ENCODE measurements around the gene HCN1. TPM values are rescaled to one million over a fixed set of nuclear protein-coding genes. Genes with fewer than 3 reads are reported as not detected.

The HCN1 gene
- not detected in 2 replicates for total RNA-seq

GRCh38 chr5:45696206-45696836 is at the start of gene HCN1:
HCN1 (minus strand) TSS chr5:45696380.
- H3K4me3 Mint-ChIP-seq = no peak within 1 kb of the TSS
- peaks cover 2% of the 10 kb centered on the region for H3K4me1 Mint-ChIP-seq
- peaks cover 16% of the 10 kb centered on the region for H3K27me3 Mint-ChIP-seq
- intact Hi-C loops (cut with micrococcal nuclease) = loop anchor here (2.0 kb wide), 1 partner anchor 658 kb away; no protein-coding TSS in a partner anchor
- no peaks in the 10 kb centered on the region for H3K36me3 Mint-ChIP-seq (ENCODE audit: low read depth)
- peaks cover 9% of the 10 kb centered on the region for H3K9me3 Mint-ChIP-seq
- DNase-seq = peak; percentile 81
- no peak within 1 kb of the TSS for H3K27ac Mint-ChIP-seq

- Mint-ChIP-seq H3K36me3 (ENCODE audit: low read depth) (no peaks in the 10 kb centered on the region), H3K4me3 (no peak overlapping the region)
Observed at GRCh38 chr5:45741110-45741509, 44.9 kb upstream of the HCN1 start.

GRCh38 chr5:45737153-45737552 is 41.0 kb upstream of the HCN1 start:
- H3K27ac Mint-ChIP-seq = no peak overlapping the region
- no peak for DNase-seq
- no peaks in the 10 kb centered on the region for H3K36me3 Mint-ChIP-seq (ENCODE audit: low read depth)
- no peak overlapping the region for H3K4me3 Mint-ChIP-seq
- H3K9me3 Mint-ChIP-seq = peaks cover 5% of the 10 kb centered on the region
- no peaks in the 10 kb centered on the region for H3K4me1 Mint-ChIP-seq
- no peaks in the 10 kb centered on the region for H3K27me3 Mint-ChIP-seq
- intact Hi-C loops (cut with micrococcal nuclease) = no loop called here

More at GRCh38 chr5:45741110-45741509, 44.9 kb upstream of the HCN1 start:
- Mint-ChIP-seq H3K27me3 (no peaks in the 10 kb centered on the region), H3K27ac (no peak overlapping the region), H3K4me1 (no peaks in the 10 kb centered on the region), H3K9me3 (peaks cover 4% of the 10 kb centered on the region)
- DNase-seq = no peak
- intact Hi-C loops (cut with micrococcal nuclease) = no loop called here

- H3K36me3 Mint-ChIP-seq (ENCODE audit: low read depth) = no peaks in the 10 kb centered on the region
- no peak for DNase-seq
- H3K4me3 Mint-ChIP-seq = no peak overlapping the region
- intact Hi-C loops (cut with micrococcal nuclease) = no loop called here
- H3K27ac Mint-ChIP-seq = no peak overlapping the region
- no peaks in the 10 kb centered on the region for H3K27me3 Mint-ChIP-seq
- H3K4me1 Mint-ChIP-seq = no peaks in the 10 kb centered on the region
- H3K9me3 Mint-ChIP-seq = peaks cover 5% of the 10 kb centered on the region
Observed at GRCh38 chr5:45725537-45725936, 29.4 kb upstream of the HCN1 start.

- no peak overlapping the region for H3K27ac Mint-ChIP-seq
- peaks cover 2% of the 10 kb centered on the region for H3K4me1 Mint-ChIP-seq
- intact Hi-C loops (cut with micrococcal nuclease) = loop anchor here (2.0 kb wide), 1 partner anchor 658 kb away; no protein-coding TSS in a partner anchor
- no peaks in the 10 kb centered on the region for H3K36me3 Mint-ChIP-seq (ENCODE audit: low read depth)
- no peak for DNase-seq
- H3K9me3 Mint-ChIP-seq = peaks cover 9% of the 10 kb centered on the region
- H3K4me3 Mint-ChIP-seq = no peak overlapping the region
- H3K27me3 Mint-ChIP-seq = peaks cover 16% of the 10 kb centered on the region
Observed at GRCh38 chr5:45697201-45697600, 1.0 kb upstream of the HCN1 start.

- intact Hi-C loops (cut with micrococcal nuclease) = loop anchor here (2.0 kb wide), 1 partner anchor 657 kb away; no protein-coding TSS in a partner anchor
Observed at GRCh38 chr5:45695804-45696156, 400 bp downstream of the HCN1 start.

GRCh38 chr5:45694971-45695803 is 993 bp downstream of the HCN1 start:
- Mint-ChIP-seq H3K4me3 (no peak overlapping the region), H3K9me3 (peaks cover 9% of the 10 kb centered on the region), H3K27ac (no peak overlapping the region), H3K4me1 (peaks cover 2% of the 10 kb centered on the region), H3K27me3 (peaks cover 16% of the 10 kb centered on the region), H3K36me3 (ENCODE audit: low read depth) (no peaks in the 10 kb centered on the region)
- intact Hi-C loops (cut with micrococcal nuclease) = no loop called here
- no peak for DNase-seq

More at GRCh38 chr5:45695804-45696156, 400 bp downstream of the HCN1 start:
- H3K4me1 Mint-ChIP-seq = peaks cover 2% of the 10 kb centered on the region
- peaks cover 16% of the 10 kb centered on the region for H3K27me3 Mint-ChIP-seq
- H3K36me3 Mint-ChIP-seq (ENCODE audit: low read depth) = no peaks in the 10 kb centered on the region
- H3K4me3 Mint-ChIP-seq = no peak overlapping the region
- no peak overlapping the region for H3K27ac Mint-ChIP-seq
- H3K9me3 Mint-ChIP-seq = peaks cover 9% of the 10 kb centered on the region
- DNase-seq = no peak

- Mint-ChIP-seq H3K4me1 (peaks cover 2% of the 10 kb centered on the region), H3K9me3 (peaks cover 9% of the 10 kb centered on the region), H3K4me3 (no peak overlapping the region), H3K36me3 (ENCODE audit: low read depth) (no peaks in the 10 kb centered on the region), H3K27me3 (peaks cover 16% of the 10 kb centered on the region), H3K27ac (no peak overlapping the region)
- intact Hi-C loops (cut with micrococcal nuclease) = no loop called here
- DNase-seq = no peak
Observed at GRCh38 chr5:45694255-45694814, 1.8 kb downstream of the HCN1 start.

- H3K9me3 Mint-ChIP-seq = peaks cover 9% of the 10 kb centered on the region
- H3K27ac Mint-ChIP-seq = no peak overlapping the region
- peaks cover 2% of the 10 kb centered on the region for H3K4me1 Mint-ChIP-seq
- no peaks in the 10 kb centered on the region for H3K36me3 Mint-ChIP-seq (ENCODE audit: low read depth)
- intact Hi-C loops (cut with micrococcal nuclease) = no loop called here
- no peak overlapping the region for H3K4me3 Mint-ChIP-seq
- DNase-seq = no peak
- H3K27me3 Mint-ChIP-seq = peaks cover 16% of the 10 kb centered on the region
Observed at GRCh38 chr5:45692481-45692880, 3.7 kb downstream of the HCN1 start.

GRCh38 chr5:45691656-45692055 is 4.5 kb downstream of the HCN1 start:
- peaks cover 2% of the 10 kb centered on the region for H3K4me1 Mint-ChIP-seq
- intact Hi-C loops (cut with micrococcal nuclease) = no loop called here

GRCh38 chr5:45687701-45688100 is 8.5 kb downstream of the HCN1 start:
- no peaks in the 10 kb centered on the region for H3K27me3 Mint-ChIP-seq
- no peaks in the 10 kb centered on the region for H3K9me3 Mint-ChIP-seq

More at GRCh38 chr5:45691656-45692055, 4.5 kb downstream of the HCN1 start:
- peaks cover 9% of the 10 kb centered on the region for H3K9me3 Mint-ChIP-seq
- no peaks in the 10 kb centered on the region for H3K36me3 Mint-ChIP-seq (ENCODE audit: low read depth)
- H3K27ac Mint-ChIP-seq = no peak overlapping the region
- no peak for DNase-seq
- peaks cover 13% of the 10 kb centered on the region for H3K27me3 Mint-ChIP-seq
- no peak overlapping the region for H3K4me3 Mint-ChIP-seq

GRCh38 chr5:45686620-45687019 is 9.6 kb downstream of the HCN1 start:
- no peak for DNase-seq
- Mint-ChIP-seq H3K4me1 (no peaks in the 10 kb centered on the region), H3K4me3 (no peak overlapping the region), H3K36me3 (ENCODE audit: low read depth) (no peaks in the 10 kb centered on the region), H3K27me3 (no peaks in the 10 kb centered on the region), H3K9me3 (no peaks in the 10 kb centered on the region), H3K27ac (no peak overlapping the region)
- intact Hi-C loops (cut with micrococcal nuclease) = no loop called here

More at GRCh38 chr5:45687701-45688100, 8.5 kb downstream of the HCN1 start:
- DNase-seq = no peak
- intact Hi-C loops (cut with micrococcal nuclease) = no loop called here
- no peaks in the 10 kb centered on the region for H3K36me3 Mint-ChIP-seq (ENCODE audit: low read depth)
- H3K4me1 Mint-ChIP-seq = no peaks in the 10 kb centered on the region
- H3K27ac Mint-ChIP-seq = no peak overlapping the region
- no peak overlapping the region for H3K4me3 Mint-ChIP-seq

GRCh38 chr5:45684118-45684517 is 12.1 kb downstream of the HCN1 start:
- no peak for DNase-seq
- H3K27me3 Mint-ChIP-seq = no peaks in the 10 kb centered on the region
- H3K4me1 Mint-ChIP-seq = no peaks in the 10 kb centered on the region
- no peaks in the 10 kb centered on the region for H3K36me3 Mint-ChIP-seq (ENCODE audit: low read depth)
- no peaks in the 10 kb centered on the region for H3K9me3 Mint-ChIP-seq
- no peak overlapping the region for H3K27ac Mint-ChIP-seq
- H3K4me3 Mint-ChIP-seq = no peak overlapping the region
- intact Hi-C loops (cut with micrococcal nuclease) = no loop called here

GRCh38 chr5:45680950-45681349 is 15.2 kb downstream of the HCN1 start:
- no peaks in the 10 kb centered on the region for H3K4me1 Mint-ChIP-seq
- no peaks in the 10 kb centered on the region for H3K36me3 Mint-ChIP-seq (ENCODE audit: low read depth)
- no peak overlapping the region for H3K27ac Mint-ChIP-seq
- no peak overlapping the region for H3K4me3 Mint-ChIP-seq
- no peaks in the 10 kb centered on the region for H3K27me3 Mint-ChIP-seq
- no peaks in the 10 kb centered on the region for H3K9me3 Mint-ChIP-seq
- intact Hi-C loops (cut with micrococcal nuclease) = no loop called here
- no peak for DNase-seq

All from activated CD4-positive, alpha-beta T cell treated with anti-CD3 and anti-CD28 coated beads, Interleukin-2, amount 10 ng/mL, durations not matched to agents 24 days and 14 days (primary cell).